Measurements from ENCODE around the gene BTBD8. TPM values are rescaled to one million over a fixed set of nuclear protein-coding genes. Genes with fewer than 3 reads are reported as not detected.
A peak's percentile ranks its signal among the peaks of the same experiment; 100 is the strongest.
"Not testable (repeated sequence)": the region's sequence is repeated elsewhere in the genome, so short reads cannot be mapped to it uniquely, and the experiment has no call there.

Gene BTBD8
- 9.0 TPM for polyA plus RNA-seq (ENCODE audit: insufficient read length)
- long read RNA-seq, donor 1: 0 reads
- long read RNA-seq, donor 2: 0 reads
- long read RNA-seq, donor 3: 0 reads
- long read RNA-seq, donor 4: 0 reads
- long read RNA-seq, donor 5: 0 reads
- long read RNA-seq, donor 6: 0 reads
- long read RNA-seq, donor 7: 0 reads
- long read RNA-seq, donor 8: 0 reads

DNA sequence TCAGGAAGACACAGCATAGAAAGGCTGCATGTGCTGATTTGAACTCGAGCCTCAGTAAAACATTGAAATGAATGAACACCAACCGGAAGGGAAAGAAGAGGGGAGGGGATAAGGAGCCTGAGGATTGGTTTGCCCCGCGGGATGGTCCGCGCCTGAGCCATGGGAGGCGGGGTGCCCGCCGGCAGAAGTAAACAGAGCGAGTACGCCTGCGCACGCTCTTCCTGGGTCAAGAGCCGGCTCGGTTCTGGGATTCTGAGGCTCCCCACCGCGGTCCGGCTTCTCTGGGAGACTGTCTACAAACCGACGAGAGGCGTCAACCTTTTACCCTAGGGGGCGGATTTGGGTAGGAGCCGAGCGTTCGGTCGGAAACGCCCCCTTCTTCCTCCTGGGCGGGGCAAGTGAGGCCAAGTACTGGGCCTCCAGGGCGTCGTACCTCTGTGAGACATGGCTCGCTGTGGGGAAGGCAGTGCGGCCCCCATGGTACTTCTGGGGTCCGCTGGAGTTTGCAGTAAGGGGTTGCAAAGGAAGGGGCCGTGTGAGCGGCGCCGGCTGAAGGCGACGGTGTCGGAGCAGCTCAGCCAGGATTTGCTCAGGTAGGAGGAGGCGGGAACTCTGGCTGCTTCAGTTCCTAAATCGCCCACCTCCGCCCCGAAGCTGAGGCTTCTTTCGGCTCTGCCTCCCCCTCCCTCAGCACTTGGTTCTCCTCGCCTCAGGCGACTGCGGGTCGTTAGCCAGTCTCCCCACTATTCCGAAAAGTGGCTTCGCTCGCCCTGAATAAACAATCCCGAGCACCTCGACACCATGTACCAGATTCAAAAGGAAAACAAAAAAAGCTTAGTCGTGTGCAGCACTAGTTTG, at the start of gene BTBD8:
BTBD8 (plus strand) TSS at position 218 of the 858 bp plus-strand sequence; CDS start at position 445, 227 bp downstream.
- DNase-seq: peak; percentile 77

DNA sequence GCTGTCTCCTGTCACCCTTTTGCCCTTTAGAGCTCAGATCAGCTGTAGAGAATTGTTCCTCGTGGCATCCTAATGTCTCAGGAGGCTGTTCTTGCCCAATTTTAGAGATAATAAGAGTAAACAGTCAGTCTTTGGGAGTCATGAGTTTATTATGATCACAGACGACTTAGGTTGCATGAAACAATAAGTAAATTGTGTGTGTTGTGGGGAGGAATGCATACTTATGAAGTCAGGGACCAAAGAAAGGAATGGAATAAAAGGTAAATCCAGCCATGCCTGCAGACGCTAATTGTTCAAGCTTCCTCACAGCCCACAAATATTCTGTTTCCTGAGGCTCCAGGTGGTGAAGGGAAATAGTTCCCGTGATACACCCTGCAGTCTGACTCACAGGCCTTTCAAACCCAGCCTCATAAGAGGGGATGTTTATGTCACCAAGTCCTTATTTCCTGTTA, 49.5 kb upstream of the BTBD8 start:
- DNase-seq: peak; percentile 10

DNA sequence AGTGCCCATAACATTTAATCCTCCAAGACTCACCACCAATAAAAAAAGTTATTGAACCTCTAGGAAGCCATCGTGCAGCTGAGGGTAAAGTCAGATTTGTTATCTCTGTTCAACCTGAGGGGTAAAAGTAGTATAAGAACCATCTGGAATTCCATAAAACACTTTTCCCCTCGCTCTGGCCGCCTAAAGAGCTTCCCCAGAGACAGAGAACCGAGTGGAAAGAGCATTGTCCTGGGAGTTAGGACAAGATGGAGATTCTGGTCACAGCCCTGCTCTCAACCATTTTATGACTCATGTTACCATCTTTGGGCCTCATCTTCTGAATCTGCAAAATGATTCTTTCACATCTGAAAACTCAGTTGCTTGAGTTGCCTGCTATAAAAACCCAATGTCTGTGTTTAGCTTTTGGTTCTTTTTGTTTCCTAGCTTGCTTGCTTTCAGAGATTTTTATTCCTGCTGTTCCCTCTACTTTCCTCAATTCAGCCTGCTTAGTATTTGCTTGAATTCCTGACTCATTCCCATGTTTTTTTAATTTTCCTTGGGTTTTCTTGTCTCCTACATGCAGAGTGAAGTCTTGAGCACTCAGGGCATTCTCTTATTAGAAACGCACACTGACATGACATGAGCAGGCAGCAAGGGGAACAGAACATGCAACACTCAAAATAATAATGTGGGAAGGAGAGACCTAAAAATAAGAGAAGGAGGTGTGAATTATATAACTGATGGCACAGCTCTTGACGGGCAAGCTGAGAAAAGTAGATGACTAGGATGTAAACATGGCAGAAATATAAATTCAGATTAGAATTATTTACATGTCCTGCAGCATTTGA, 48.6 kb upstream of the BTBD8 start:
- no peak for DNase-seq

DNA sequence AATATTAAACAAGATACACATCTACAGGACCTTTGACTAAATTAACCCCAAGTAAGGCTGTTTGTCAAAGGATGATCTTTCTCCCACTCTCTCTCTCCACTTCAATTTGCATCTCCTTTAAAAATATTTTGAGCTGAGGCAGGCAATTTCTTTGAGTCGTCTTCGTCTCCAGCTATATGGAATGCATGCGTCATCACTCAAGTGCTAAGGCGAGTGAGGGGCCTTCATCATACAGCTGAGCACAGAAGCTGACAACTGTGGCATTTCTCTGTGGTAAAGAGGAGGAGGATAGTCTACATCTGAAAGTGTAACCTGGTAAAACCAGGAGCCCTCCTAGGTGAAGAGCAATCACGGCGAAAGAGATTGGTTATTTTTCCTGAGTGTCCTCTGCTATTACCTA, 42.7 kb upstream of the BTBD8 start:
- no peak for DNase-seq

DNA sequence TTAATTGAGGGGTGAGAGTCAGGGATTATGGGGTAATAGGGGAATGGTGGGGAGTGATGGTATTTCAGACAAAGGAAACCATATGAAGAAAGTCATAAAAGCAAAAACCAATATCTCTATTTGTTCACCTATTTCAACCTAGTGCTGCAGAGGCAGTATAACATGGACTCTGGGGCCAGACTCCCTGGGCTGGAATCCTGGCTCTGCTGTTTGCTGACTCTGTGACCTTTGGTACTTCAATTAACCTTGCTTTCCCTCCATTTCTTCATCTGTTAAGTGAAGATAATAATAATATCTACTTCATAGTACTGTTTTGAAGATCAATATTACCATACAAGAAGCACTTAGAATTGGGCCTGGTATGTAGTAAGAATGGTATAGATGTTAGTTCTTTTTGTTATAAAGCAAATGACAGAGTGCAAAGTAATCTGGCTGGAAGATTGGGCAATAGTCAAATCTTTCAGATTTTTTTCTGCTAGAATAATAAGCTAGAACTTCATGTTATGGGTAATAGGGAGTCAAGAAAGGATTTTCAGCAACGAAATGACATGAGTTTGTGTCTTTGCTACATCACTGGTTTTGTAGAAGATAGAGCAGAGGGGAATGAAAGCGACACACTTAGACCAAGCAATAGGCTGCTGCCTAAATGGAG, 41.3 kb upstream of the BTBD8 start:
- no peak for DNase-seq

DNA sequence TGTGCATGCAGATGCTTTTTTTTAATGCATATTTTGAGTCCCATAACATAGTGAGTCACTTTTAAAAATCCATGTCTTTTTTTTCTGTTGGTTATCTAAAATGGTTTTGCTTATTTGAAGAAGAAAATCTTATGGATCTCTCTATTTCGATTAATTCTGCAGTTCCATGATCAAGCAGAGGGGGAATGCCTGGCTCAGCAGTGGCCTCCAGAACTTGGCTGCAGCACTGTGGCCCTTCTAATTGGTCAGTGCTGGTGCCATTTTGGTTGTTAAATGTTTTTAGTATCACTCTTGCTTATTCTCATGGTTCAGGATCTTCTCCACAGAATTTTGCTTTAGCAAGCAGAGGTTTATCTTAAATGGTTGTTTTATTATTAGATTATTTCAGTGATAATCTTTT, 39.2 kb upstream of the BTBD8 start:
- no peak for DNase-seq

DNA sequence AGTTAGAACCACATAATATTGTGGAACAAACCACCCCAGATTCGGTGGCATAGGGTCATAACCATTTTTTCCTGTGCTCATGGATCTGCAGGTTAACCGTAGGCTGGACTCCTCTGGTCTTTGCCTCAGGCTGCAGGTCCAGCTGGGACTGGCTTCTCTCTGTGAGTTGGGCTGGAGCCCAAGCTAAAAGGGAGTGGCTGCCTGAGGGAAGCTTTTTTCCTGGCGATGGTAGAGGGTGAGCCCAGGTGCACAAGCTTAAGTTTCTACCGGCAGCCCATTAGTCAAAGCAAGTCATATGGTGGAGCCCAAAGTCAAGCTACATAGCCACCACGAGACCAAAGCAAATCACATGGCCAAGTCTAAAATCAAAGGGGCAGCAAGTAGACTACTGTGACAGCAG, 36.5 kb upstream of the BTBD8 start:
- no peak for DNase-seq

DNA sequence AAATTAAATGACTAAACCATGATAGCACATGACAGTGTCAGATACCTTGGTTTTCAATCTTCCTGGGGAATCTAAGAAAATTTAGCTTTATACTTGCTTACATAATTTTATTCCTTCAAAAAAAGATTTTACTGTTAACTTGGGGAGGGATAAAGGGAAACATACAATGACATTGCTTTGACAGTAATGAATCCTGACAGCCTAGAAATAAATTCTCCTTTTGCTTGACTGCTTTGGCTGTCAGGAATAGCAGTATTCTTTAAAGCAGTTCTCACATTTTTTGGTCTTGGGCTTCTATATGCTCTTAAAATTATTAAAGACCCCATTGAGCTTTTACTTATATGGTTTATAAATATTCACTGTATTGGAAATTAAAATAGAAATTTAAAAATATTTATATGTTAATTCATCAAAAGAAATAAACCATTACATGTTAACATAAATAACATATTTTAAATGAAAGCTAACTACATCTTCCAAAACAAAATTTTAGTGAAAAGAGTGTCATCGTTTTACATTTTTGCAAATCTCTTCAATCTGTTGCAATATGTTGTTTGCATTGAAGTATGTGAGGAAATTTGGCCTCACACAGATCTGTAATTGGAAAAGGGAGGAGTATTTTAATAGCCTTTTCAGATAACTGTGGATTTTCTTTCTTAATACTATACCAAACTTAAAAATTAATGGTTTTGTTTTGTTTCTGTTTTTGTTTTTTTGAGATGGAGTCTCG, 34.2 kb upstream of the BTBD8 start:
- DNase-seq: no peak

DNA sequence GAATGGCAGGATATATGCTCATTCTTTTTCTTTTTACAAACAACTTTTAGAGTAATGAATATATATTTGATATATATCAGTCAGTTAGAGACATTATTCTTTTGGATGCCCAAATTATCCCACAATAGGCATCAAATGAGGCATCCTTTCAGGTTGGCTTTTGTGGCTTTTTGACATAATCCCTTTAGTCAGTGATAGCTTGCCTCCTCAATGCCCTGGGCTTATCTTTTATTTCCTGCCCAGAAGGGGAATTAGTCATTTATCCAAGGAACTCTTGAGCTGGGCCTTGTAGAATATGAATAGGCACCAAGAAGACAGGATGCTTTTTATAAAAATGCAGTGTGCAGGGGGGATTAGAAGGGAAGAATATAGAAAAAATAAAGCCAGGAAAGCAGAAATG, 28.2 kb upstream of the BTBD8 start:
- no peak for DNase-seq

DNA sequence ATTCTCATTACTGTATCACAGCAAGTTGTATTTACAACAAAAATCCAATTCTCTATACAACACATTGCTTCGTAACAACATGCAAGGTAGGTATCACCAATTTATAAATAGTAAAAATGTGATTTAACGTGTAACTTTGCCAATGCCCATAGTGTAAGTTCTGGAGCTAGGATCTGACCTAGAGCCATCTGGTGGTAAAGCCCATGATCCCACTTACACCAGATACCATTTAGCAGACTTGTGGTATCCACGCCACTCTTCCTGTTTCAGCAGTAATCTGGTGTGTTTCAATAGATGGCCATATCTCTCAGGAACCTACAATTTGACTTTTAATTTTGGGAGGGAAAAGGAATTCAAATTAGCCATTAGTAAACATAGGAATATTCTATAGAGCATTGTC, 15.1 kb upstream of the BTBD8 start:
- DNase-seq: no peak

DNA sequence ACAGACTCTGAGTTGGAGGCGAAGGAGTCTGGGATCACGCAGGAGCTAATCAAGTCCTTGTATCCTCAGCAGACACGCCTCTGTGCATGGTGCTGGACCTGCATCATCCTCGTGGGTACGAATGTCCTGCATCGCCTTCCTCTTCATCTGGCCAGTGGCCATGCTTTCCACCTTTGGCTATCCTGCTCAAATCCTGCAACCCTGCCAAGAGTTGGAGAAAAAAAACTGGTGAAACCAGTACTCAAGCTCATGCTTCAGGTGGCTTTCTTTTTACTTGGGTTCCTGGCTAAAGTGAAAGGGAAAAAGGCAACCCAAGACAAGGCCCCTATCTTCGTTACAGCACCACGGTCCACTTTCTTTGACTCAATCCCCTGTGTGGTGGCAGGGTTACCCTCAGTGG, 13.8 kb upstream of the BTBD8 start:
- no peak for DNase-seq

DNA sequence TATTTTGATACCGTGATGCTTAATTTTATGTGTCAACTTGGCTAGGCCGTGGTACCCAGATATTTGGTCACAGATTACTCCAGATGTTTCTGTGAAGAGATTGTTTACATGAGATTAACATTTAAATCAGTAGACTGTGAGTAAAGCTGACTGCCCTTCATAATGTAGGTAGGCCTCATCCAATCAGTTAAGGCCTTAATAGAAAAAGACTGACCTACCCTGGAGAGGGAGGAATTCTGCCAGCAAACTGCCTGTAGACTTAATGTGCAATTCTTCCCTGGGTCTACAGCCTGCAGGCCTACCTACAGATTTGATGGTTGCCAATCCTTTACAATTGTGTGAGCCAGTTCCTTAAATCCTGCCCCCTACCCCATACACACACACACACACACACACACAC, 9.3 kb upstream of the BTBD8 start:
- no peak for DNase-seq

DNA sequence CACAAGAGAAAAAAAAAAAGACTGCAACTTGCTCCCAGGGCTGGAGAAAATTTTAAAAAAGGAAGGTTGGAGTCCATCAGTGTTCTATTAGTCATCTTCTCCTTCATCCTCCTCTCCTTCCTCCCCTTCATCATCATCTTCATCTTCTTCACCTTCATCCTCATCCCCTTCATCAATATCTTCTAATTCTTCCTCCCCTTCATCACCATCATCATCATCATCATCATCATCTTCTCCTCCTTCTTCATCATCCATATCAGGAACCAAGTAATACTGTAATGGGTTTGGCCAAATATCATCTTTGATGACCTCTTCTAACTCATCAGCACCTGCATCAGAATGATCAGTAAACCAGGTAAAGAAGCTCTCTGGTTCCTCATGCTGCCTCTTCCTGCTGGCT, 5.7 kb upstream of the BTBD8 start:
- not testable (repeated sequence) for DNase-seq

DNA sequence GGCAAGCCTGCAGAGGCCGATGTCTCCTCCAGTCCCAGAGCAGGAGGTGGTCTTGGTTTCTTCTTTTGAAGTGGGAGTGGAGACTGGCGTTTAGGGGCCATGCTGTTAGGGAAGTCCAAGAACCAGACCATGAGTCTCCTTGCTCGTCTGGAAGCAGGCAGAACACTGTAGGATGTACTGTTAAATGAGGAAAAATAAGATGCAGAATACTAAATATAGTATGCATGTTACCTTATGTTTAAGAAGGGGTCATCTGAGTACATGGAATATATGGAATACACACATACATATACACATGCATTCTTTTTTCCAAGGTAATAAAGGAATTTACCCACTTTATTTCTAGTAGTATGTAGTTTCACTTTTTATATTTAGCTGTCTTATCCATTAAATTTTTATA, 4.8 kb upstream of the BTBD8 start, which contains the start of gene SETSIP:
SETSIP (minus strand) TSS at position 101 of the 400 bp plus-strand sequence; CDS start at position 101, 0 bp downstream.
- DNase-seq: no peak

DNA sequence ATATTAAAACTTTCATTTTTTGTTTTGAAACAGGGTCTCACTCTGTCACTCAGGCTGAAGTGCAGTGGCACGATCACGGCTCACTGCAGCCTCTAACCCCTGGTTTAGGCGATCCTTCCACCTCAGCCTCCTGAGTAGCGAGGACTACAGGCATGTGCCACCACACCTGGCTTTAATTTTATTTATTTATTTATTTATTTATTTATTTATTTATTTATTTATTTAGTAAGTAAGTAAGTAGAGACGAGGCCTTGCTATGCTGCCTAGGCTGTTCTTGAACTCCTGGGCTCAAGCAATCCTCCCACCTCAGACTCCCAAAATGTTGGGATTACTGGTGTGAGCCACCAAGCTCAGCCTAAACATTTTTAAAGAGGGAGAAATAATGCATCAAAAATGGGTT, 3.8 kb upstream of the BTBD8 start:
- no peak for DNase-seq

DNA sequence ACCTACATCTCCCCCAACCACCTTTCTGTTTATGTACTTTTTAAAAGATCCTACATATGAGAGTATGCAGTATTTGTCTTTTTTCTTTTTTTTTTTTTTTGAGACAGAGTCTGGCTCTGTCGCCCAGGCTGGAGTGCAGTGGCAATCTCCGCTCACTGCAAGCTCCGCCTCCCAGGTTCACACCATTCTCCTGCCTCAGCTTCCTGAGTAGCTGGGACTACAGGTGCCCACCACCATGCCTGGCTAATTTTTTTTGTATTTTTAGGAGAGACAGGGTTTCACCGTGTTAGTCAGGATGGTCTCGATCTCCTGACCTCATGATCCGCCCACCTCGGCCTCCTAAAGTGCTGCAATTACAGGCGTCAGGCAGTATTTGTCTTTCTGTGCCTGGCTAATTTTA, 2.1 kb upstream of the BTBD8 start:
- DNase-seq: not testable (repeated sequence)

DNA sequence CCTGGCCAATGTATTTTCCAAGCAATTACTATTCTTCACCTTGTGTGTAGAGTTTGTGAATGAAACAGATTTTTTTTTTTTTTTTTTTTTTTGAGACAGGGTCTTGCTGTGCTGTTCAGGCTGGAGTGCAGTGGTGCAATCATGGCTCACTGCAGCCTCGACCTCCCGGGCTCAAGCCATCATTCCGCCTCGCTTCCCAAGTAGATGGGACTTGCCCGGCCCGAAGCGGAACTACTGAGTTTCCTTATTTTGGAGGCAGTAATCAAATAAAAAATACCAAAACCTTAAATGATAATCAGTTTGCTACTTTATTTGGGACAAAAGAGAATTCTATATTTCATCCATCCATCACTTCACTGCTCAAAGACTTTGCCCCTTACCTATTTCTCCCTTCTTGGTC, 704 bp upstream of the BTBD8 start:
- no peak for DNase-seq

DNA sequence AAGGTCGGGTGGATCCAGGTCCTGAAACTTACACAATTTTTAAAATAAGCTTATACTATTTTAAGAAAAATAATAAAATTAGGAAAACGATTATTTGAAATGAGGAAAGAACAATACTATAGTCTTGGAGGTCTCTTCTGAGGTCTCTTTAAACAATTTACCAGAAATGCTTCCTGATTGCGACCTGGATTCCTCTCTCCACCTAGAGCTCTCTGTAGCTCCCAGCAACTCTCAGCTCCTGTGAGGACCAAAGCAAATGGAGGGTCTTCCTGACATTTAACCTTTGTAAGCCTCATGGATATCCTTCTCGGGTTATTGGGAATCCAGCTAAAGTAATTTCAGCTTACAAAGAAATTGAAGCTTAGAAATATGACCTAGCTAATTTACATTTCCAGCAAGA, 886 bp downstream of the BTBD8 start:
- no peak for DNase-seq

DNA sequence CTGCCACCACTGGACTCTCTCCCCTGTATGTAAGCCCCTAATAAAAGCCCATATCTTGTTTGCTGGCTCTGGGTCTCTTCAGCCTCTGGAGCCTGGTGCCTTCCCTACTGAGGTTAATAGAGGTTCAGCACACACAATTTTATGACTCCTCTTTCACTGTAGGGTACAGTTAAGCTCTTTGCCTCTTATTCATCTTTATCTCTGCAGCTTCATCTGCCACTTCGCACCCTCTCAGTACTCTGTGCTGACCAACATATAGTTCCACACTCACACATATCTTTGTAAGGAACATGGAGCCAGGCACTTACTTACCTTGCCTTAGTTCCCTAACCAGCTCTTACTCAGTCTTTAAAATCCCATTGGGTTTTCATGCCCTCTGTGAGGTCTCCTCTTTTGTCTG, 4.5 kb downstream of the BTBD8 start:
- DNase-seq: no peak

DNA sequence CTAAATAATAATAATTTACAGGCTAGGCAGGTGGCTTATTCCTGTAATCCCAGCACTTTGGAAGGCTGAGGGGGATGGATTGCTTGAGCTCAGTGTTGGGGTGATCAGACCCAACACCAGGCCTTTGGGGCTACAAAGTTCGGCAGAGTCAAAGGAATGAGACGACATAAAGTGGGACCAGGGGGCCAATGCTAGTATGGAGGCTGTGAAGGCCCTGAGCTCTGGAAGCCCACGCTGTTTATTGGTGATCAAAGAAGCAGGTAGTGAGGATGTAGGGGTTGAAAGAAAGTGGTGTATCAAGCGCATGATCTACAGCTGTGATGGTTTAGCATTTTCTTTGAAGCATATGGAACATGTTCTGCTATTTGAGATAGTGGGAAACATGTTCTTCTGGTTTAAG, 5.6 kb downstream of the BTBD8 start:
- DNase-seq: no peak

DNA sequence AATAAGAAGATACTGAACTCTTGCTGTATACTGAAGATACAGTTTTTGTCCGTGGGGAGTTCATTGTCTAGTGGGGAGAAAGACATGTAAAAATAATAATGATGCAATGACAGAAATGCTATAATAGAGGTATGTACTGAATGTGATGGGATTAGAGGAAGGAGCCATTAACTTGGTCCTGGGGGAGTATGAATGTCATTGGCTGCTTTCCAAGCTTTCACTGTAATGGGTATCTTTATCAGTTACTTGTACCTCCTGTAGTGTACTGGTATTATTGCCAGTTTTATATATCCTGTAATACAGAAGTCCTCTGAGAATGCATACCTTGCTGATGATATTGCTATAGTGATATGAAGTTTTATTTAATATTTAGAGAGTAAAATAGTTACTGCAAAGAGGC, 7.4 kb downstream of the BTBD8 start:
- no peak for DNase-seq

DNA sequence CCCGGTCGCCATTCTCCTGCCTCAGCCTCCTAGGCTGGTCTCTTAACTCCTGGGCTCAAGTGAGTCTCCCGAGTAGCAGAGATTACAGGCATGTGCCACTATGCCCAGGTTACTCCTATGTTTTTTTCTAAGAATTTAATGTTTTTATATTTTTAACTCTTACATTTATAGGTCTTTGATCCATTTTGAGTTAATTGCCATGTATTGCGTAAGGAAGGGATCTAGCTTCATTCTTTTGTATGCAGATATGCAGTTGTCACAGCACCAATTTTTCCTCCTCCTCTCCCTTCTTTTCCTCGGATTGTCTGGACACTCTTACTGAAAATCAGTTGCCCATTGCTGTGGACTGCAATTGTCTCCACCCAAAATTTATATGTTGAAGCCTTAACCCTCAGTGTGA, 11.5 kb downstream of the BTBD8 start:
- DNase-seq: no peak

Measured in left kidney (tissue), 8 donors.